ENCODE results near the gene GPAM.
"Not testable (repeated sequence)": the region's sequence is repeated elsewhere in the genome, so short reads cannot be mapped to it uniquely, and the experiment has no call there.

The GPAM gene

DNA sequence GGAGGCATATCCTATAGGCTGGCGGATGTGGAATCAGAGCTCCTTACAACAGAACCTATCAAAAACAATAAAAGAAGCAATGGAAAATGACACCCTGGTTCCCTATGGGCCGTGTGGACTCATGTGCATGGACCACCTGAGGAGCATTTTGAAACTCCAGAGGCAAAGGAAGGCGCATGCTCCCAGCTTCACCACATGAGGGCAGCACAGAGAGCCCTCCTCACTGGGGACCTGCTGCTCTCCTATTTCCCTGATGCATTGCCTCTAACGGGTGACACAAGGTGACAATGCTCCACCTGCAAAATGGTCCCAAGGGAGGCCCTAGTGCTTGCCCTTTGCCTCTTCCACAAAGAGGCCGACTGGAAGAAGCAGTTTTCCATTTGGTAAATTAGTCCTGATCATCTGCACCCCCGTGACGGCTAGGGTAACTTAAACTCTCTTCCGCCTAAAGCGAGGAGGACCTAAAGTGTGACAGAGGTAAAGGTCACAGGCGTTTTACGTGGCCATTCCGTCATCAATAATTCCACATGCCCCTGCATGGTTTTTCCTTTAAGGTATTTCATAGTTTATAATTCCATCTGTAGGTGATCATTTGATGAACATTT lies 67.7 kb downstream of the GPAM start:
- H3K4me1 Mint-ChIP-seq (ENCODE audit: low read depth), result no peaks in the 10 kb centered on the region
- no peaks in the 10 kb centered on the region for H3K36me3 Mint-ChIP-seq (ENCODE audit: low read depth)
- H3K9me3 Mint-ChIP-seq, result no peaks in the 10 kb centered on the region
- no peak overlapping the region for H3K4me3 Mint-ChIP-seq
- H3K27me3 Mint-ChIP-seq (ENCODE audit: low read depth), result no peaks in the 10 kb centered on the region
- H3K27ac Mint-ChIP-seq, result no peak overlapping the region

DNA sequence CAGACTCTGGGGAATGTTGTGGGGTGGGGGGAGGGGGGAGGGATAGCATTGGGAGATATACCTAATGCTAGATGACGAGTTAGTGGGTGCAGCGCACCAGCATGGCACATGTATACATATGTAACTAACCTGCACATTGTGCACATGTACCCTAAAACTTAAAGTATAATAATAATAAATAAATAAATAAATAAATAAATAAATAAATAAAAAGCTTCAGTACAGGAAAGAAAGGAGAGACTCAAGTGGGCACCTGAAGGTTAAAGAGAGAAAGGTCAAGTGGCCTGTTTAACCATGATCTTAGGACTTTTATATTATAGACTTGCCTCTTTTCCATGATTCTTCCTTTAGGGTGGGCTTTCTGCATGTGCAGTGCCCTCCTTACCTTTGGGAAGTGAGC lies 73.8 kb downstream of the GPAM start:
- H3K4me3 Mint-ChIP-seq; H3K27me3 Mint-ChIP-seq (ENCODE audit: low read depth); H3K27ac Mint-ChIP-seq; H3K4me1 Mint-ChIP-seq (ENCODE audit: low read depth); H3K9me3 Mint-ChIP-seq; H3K36me3 Mint-ChIP-seq (ENCODE audit: low read depth): not testable (repeated sequence)
